GM19452 (cell line): ENCODE data around the gene RAB28.

Experiments
- ATAC-seq: cut with Tn5 transposase; IDR thresholded peaks from one replicate; pipeline ENCODE4 v1.9.1; 2021; ENCODE audit not compliant: unreplicated experiment

RAB28 gene

DNA sequence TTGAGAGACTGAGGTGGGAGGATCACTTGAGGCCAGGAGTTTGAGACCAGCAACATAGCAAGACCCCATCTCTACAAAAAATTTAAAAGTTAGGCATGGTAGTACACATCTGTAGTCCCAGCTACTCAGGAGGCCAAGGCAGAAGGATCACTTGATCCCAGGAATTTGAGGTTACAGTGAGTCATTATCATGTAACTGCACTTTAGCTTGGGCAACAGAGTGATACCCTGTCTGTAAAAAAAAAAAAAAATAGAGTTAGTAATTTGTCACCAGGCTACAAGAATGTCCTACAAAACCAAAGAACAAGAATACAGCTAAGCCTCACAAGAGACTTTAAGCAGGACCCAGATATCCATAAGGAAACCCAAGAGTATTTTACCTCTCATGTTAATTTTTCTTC is 27.0 kb upstream of the RAB28 start:
- no peak for ATAC-seq

DNA sequence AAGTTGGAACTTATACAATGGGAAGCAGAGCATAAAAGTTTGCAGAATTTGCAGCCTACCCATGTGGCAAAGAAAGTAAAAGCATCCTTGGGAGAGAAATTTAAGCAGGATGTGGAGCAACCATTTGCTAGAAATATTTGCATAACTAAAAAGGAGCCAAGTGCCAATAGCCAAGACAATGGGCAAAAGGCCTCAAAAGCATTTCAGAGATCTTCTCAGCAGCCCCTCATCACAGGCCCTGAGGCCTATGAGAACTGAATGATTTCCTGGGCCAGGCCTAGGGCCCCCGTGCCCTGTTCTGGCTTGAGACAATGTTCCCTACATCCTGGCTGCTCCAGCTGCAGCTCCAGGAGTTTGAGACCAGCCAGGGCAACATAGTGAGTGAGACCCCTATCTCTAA is 25.3 kb upstream of the RAB28 start:
- ATAC-seq, result no peak

DNA sequence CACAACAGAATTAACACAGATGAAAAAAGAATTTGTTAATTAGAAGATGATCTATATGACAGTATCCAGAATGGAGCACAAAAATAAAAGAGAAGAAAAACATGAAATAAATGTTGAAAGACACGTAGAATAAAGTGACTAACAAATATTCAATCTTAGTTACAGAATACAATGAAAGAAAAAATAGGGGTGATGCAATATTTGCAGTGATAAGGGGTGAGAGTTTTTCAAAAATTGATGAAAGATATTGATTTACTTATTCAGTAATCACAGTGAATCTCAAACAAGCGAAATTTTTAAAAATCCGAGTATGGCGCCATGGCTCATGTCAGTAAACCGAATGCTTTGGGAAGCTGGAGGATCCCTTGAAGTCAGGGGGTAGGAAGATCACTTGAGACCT is 20.2 kb upstream of the RAB28 start:
- ATAC-seq, result no peak

DNA sequence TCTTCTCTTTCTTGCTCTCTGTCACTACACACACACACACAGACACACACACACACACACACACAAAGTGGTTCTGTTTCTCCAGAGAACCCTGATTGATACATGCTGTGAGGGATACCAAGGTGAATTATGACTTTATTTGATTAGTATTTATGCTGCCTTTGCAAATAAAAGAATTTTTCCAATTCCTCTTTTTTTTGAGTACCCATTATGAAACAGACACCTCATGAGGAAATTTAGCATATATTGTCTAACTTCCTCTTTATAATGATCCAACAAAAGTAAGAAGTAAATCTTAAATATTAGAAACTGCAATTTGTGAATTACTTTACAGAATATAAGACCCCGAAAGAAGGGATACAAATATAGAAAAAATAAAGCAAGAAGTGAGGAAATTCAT is 14.3 kb upstream of the RAB28 start:
- no peak for ATAC-seq

DNA sequence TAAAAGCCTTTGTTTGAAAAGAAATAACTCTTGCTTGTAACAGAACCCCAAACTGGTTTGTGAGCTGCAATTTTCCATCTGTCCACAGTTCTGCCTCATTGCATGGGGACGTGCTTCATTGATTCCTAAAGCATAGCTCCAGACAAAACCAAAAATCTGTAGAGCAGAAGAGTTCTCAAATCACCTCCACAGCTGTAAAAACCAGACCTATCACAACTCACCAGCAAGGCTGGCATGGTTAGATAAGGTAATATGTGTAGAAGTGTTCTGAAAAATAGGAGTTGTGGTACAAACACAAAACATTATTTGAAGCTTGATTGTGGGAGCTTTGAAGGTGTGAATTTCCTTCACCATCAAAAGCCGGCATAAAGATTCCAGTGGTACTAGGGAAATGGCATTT is 12.5 kb upstream of the RAB28 start:
- ATAC-seq, result no peak

DNA sequence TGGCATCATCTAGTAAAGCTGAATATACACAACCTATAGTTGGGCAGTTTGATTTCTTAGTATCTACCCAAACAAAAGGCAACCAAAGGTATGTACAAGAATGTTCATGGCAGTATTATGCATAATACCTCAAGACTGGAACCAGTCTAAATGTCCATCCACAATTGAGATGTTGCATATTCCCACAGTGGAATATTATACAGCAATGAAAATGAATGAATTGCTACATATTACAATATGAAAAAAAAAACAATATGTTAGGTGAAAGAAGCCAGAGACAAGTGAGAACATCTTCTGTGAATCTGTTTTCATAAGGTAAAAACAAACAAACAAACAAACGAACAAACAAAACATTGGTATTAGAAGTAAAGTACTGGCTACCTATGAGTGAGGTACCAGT is 11.6 kb upstream of the RAB28 start:
- no peak for ATAC-seq

DNA sequence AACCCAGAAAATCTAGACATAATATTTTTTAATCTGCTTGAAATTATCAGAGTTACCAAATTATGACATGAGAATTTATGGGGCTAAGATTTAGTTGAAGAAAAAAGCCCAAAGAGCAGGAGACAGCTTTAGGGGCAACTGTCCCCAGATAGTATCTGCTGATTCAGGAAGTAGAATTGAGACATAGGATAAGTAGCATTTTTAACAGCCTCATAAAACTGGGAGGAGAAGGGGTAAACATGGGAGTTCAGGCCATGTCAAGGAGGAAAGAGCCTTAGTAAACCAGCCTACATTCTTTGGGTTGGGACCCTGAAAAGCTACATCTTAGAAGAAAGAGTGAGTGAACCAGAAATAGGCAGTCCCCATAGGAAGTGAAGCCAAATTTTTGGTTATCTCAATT is 9.7 kb upstream of the RAB28 start:
- ATAC-seq, result no peak

DNA sequence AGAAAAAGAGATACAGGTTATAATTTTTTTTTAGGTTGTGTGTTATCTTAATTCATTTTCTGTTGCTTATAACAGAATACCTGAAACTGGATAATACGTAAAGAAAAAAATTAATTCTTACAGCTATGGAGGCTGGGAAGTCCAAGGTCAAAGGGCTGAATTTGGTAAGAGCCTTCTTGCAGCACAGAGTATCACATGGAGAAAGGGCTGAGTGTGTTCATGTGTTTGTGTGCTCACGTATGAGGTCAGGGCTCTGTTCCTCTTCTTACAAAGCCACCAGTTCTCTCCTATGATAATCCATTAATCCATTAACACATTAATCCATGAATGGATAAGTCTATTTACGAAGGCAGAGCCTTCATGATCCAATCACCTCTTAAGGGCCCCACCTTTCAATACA is 8.6 kb upstream of the RAB28 start:
- ATAC-seq, result no peak

DNA sequence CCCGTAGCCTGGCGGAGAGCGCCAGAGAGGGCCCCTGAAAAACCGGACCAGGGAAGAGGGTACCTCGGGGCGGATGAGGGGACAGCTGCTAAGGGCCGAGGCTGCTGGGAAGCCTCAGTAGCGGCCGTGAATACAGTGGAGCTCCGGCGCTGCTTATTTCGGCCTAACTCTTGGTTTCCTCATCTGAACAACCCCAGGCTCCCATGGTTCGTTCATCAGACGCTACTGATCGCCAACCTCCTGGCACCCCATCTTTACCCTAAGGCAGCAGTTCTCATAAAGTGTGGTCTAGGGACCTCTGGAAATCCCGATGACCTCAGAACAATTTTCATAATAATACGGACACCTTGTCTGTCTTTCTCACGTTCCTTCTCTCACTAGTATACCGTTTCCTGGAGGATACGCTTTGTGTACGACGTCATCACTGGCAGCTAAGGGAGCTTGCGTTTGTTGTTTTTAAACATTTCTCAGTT is 645 bp upstream of the RAB28 start:
- ATAC-seq, result peak; percentile 35

DNA sequence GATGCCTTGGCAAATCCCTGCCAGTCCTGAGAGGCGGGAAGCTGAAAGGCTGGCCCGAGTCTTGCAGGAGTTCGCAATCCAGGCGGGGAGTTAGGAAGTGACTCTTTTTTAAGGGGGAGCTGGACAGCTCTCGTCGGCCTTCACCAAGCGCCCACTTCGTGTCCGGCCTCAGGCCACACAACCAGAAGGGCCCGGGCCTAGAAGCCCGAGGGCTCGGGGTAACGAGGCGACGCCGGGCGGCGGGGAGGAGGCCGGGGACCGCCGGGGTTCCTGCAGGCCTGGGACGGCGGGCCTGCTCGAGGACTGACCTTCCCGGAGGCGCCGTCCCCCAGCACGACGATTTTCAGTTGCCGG is 395 bp downstream of the RAB28 start:
- ATAC-seq, result peak; percentile 25

DNA sequence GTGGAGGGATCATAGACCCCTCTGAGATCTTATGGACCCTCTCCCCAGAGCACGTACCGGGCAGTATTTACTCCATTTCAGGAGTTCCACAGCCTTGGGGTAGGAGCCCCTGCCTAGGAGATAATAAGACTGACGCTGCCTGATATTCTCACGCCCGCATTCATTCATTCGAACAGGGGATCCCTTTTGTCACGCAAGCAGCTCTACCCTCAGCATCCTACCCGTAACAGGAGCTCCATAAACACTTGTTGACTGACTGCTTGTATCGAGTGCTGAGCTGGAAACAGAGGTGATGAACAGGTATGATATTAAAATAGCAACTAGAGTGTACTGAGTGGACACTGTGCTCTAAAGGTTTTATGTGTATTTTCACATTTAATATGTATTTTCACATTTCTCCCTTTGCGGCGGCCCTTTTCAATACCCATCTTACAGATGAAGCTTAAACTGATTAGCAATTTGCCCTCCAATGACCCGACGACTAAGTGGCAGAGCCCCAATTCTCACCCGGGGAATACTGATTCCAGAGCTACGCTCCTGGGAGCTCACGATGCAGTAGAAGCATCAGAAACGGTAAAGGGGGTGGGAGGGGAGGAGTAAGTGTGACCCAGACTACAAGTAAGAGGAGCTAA is 888 bp downstream of the RAB28 start:
- peak; percentile 1 for ATAC-seq

DNA sequence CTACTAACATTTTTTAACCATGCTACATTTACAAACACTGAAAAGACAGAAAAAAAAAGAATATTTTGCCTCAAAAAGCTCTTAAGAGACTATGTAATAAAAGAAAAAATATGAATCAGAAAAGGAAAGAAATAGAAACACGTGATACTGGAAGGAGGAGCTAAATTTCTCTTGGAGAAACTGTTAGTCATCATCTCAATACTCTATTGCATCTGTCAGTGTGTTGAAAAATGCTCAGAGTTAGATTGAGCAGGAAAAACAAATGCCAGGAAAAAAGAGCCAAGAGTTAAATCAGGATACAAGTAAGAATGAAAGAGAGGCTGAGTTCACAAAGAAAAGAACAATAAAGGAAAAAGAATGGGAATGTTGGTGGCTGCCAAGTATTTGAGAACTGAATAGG is 2.6 kb downstream of the RAB28 start:
- no peak for ATAC-seq

DNA sequence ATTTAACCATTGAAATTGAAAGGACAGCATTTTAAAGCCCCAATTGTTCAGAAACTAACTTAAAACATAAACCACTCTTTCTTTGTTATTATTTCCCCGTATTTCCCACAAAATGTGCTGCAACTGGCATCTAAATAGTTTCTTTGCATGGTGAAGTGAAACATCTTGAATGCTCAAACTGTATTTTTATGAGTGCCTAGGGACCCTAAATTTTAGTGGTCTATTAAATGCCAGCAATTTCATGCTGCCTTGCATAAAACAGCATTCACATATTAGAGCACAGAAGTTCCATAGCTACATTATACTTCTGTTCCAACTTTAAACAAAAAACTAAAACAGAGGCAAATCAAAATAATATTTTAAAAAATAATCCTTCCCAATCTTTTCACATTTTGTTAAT is 5.4 kb downstream of the RAB28 start:
- no peak for ATAC-seq

DNA sequence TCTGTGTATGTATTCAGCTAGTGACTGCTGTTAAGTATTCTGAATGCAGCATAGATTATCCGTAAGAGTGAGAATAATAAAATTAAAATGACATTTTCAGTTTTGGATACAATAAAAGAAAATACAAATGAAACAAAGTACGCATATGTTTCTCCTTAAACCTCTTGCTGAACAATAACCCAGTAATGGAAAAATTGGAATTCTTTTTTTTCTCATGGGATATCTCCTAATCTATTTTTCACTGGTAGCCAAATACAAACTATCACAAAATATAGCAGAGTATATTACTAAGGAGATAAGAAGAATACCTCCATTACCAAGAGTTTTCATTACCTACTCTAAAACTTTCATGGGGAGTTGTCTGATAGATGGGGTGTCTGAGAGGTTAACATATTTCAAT is 6.0 kb downstream of the RAB28 start:
- no peak for ATAC-seq

DNA sequence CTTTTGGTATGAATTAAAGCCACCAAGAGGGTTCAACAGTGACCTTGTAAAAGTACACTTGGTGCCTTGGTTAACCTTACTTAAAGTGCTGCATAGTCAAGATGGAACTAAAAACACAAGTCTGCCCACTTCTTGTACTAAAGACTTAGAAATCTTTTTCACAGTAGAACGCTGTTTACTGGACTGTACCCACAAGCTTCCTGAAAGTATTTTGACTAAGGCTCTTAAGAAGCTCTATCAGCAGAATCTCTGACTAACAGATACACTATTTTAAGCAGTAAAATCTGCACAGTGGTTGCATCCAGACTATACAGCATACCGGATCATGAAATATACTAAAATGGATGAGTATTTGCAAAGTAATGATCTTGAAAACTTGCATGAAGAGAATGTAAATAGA is 7.2 kb downstream of the RAB28 start:
- no peak for ATAC-seq

DNA sequence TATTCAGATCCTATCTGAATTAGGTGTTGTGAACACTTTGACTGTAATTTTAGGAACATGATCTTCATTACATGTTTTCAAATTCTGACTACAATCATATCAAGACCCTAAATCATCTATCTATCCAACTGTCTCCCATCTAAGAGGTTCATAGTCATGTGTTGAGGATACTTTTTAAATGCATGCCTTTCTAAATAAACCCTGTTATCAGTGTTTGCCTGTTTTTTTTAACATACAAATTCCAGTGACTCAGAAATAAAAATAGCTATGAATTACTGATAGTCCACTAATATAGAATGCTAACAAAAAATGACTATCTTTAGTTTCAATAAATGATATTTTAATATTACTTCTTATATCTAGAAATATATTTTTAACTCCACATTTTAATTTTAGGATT is 8.0 kb downstream of the RAB28 start:
- no peak for ATAC-seq

DNA sequence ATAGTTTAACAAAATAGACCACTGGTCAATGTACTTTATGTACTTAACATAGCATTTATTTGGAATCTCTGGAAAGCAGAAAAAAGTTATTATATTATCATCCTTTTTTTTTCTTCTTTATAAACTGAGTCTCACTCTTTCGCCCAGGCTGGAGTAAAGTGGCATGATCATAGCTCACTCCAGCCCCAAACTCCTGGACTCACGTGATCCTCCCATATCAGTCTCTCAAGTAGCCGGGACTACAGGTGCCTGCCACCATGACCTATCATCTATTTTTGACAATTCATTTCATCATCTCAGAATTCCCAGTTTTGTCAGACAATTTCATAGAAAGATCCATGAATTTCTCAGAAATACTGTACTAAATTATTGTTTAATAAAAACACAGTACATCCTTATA is 12.7 kb downstream of the RAB28 start:
- no peak for ATAC-seq

DNA sequence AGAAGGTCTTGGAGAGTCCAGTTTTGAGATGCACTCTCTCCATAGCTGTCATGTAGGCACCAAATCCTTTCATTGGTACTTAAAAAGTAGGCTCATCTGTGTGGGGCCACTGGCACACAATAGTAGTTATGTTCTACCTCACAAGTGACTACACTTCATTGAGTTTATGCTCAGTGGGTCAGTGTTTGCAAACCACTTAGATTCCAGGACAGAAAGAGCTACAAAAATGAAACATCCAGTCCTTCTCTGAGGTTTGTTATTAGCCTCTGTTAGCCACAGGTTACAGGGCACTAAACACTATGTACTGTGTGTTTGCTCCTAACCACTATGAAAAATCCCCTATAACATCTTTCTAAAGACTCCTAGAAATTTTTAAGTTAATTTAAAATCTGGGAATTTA is 13.8 kb downstream of the RAB28 start:
- peak; percentile 59 for ATAC-seq

DNA sequence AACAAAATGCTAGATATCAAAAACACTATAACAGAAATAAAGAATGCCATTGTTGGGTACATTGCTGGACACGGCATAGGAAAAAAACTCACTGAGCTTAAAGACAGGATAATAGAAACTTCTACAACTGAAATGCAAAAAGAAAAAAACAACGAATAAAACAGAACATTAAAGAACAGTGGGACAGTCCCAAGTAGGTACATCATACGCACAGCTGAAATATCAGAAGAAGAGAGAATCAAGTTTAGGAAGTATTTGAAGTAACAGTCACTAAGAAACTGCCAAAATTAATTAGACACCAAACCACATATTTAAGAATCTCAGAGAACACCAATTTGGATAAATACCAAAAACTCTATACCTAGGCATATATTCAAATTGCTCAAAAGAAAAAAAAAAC is 19.2 kb downstream of the RAB28 start:
- no peak for ATAC-seq

DNA sequence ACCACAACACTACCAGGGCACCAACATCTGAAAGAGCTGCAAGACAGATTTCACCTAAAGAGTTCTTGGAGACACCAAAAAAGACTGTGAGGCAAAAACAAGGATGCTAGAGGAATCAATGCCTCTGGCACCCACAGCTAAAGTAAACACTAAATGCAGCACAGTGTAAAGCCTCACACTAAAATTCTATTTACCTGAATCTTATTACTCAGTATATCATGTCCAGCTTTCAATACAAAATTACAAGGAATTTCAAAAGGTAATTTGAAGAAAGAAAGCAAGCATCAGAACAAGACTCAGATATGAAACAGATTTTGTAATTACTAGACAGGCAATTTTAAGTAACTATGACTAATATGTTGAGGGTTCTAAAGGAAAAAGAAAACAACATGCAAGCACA is 19.6 kb downstream of the RAB28 start:
- ATAC-seq, result no peak

DNA sequence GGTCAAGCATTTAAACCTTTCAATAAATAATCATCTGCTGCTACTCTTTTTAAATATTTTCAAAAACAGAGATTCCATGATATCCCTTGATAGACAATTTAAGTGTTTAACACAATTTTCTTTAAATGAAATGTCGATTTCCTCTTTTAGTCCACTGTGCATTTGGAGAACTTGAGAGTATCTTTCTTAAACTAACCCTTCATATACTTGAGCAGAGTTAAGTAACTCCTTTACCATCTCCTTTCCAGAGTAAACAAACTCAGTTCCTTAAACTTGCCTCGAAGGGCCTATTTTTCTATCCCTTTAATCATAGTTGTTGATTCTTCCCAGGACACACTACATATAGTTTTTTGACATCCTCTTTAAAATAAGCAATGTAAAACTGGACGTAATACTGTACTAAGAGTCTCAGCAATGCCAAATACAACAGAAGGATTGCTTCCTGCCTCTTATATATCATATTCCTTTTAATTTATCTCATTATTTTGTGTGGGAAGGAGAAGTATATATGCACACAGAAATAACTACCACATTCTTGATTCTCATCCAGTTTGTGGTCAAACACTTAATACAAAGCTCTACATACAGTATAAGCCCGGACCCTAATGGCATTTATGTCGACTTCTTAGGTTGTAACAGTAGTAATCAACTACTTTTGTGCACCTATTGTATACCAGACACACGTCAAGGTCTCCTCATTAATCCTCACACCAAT is 22.8 kb downstream of the RAB28 start:
- no peak for ATAC-seq

DNA sequence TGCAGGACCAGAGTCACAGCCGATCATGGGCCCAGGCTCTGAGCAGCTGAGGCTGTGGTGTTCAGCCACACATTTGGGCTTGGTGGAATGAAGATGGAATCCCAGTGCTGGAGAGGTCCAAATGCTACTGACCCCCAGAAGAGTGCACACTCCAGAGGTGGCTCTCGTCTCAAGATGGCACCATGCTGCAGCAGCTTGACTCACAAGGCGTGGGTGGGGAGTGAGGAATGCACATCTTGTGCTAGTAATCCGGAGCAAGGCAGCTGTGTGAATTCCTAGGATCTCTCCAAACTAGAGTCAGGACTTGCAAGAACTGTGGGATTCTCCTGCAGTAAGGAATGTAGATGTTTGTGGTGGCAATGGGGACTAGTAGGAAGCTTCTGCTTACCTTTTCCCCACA is 28.7 kb downstream of the RAB28 start:
- no peak for ATAC-seq

DNA sequence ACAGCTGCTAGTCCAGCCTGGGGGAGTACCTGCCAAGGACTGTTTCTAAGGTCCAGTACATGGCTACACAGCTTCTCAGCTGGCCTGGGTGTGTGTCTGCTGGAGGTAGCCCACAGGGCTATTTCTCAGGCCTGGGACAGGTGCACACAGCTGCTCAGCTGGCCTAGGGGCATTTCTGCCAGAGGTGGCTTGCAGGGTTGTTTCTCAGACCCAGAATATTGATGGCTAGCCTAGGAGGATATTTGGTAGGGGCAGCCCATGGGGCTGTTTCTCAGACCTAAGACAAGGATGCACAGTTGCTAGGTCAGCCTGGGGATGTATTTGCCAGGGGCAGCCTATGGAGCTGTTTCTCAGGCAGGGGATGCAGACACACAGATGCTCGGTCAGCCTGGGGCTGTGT is 29.4 kb downstream of the RAB28 start:
- no peak for ATAC-seq
